Measurements from ENCODE around the gene ATP6V0E1.
"Not testable (repeated sequence)": the region's sequence is repeated elsewhere in the genome, so short reads cannot be mapped to it uniquely, and the experiment has no call there.

Gene ATP6V0E1

GRCh38 chr5:173041881-173042762 is 58.6 kb downstream of the ATP6V0E1 start:
- DNase-seq, result no peak

- no peak for DNase-seq
Measured at GRCh38 chr5:173042763-173043107, 59.2 kb downstream of the ATP6V0E1 start.

- DNase-seq, result no peak
Measured at GRCh38 chr5:173045474-173045873, 61.9 kb downstream of the ATP6V0E1 start.

- not testable (repeated sequence) for DNase-seq
Measured at GRCh38 chr5:173047096-173047837, 63.7 kb downstream of the ATP6V0E1 start.

GRCh38 chr5:173047838-173048105 is 64.2 kb downstream of the ATP6V0E1 start:
- DNase-seq, result no peak

- DNase-seq, result no peak
Measured at GRCh38 chr5:173050791-173051190, 67.2 kb downstream of the ATP6V0E1 start.

GRCh38 chr5:173051746-173052145 is 68.2 kb downstream of the ATP6V0E1 start:
- no peak for DNase-seq

- DNase-seq, result no peak
Measured at GRCh38 chr5:173053041-173053440, 69.5 kb downstream of the ATP6V0E1 start.

GRCh38 chr5:173055042-173055721 is 71.6 kb downstream of the ATP6V0E1 start:
- no peak for DNase-seq

GRCh38 chr5:173055722-173055982 is 72.1 kb downstream of the ATP6V0E1 start:
- no peak for DNase-seq

GRCh38 chr5:173055983-173056782 is 72.6 kb downstream of the ATP6V0E1 start, which contains the start of gene CREBRF:
CREBRF (plus strand) TSS chr5:173056352; CDS start chr5:173080776, 24,424 bp downstream.
- peak; percentile 98 for DNase-seq

- DNase-seq, result no peak
Measured at GRCh38 chr5:173056783-173057061, 73.2 kb downstream of the ATP6V0E1 start.

GRCh38 chr5:173057062-173057924 is 73.7 kb downstream of the ATP6V0E1 start:
- peak; percentile 99 for DNase-seq

GRCh38 chr5:173062141-173062540 is 78.6 kb downstream of the ATP6V0E1 start:
- no peak for DNase-seq

GRCh38 chr5:173065155-173065554 is 81.6 kb downstream of the ATP6V0E1 start:
- peak; percentile 47 for DNase-seq

- peak; percentile 28 for DNase-seq
Measured at GRCh38 chr5:173069671-173070070, 86.1 kb downstream of the ATP6V0E1 start.

GRCh38 chr5:173075137-173075843 is 91.7 kb downstream of the ATP6V0E1 start:
- no peak for DNase-seq

GRCh38 chr5:173075970-173076369 is 92.4 kb downstream of the ATP6V0E1 start:
- DNase-seq, result no peak

- DNase-seq, result not testable (repeated sequence)
Measured at GRCh38 chr5:173076471-173076870, 92.9 kb downstream of the ATP6V0E1 start.

GRCh38 chr5:173078878-173079277 is 95.3 kb downstream of the ATP6V0E1 start:
- no peak for DNase-seq

Measured in inflammatory macrophage treated with lipopolysaccharide for 4 hours (primary cell).